OCI-LY7 (cell line): Measurements from ENCODE around the gene PROK2. TPM values are rescaled to one million over a fixed set of nuclear protein-coding genes. Genes with fewer than 3 reads are reported as not detected.

Experiments
- BruUV-seq: library from RNA; stranded (reverse); fragments of 400-500 nt; replicated peaks from 2 replicates; lab custom pipeline; 2021; lab: Mats Ljungman, UMichigan
- CTCF ChIA-PET: fragments of 300-600 bp; sonication (Branson Sonifier 250); formaldehyde crosslinking; loops from one replicate; lab custom pipeline; 2022; ENCODE audit warnings: antibody characterized with exemption; ENCODE audit not compliant: unreplicated experiment; lab: Charles Lee
- POLR2A ChIA-PET: fragments of 300-600 bp; sonication (Branson Sonifier 250); formaldehyde crosslinking; loops from one replicate; lab custom pipeline; 2022; ENCODE audit warnings: antibody characterized with exemption; lab: Charles Lee
- DNase-seq: peaks from one replicate; pipeline ENCODE4 v3.0.0-alpha.2; 2015; ENCODE audit warnings: low spot score
- H2AFZ ChIP-seq: fragments of 200-600 bp; sonication (generic), shearing (Covaris generic); 2 replicates; pipeline ENCODE4 v1.6.1; 2014; ENCODE audit warnings: mild to moderate bottlenecking, antibody characterized with exemption, low read length, moderate library complexity
- H3K27ac ChIP-seq: fragments of 200-600 bp; sonication (generic); 2 replicates; pipeline ENCODE4 v1.5.1; 2014; ENCODE audit warnings: mixed run types, low read depth, mild to moderate bottlenecking, moderate library complexity, low read length, inconsistent platforms; ENCODE audit not compliant: poor library complexity, severe bottlenecking
- H3K36me3 ChIP-seq: fragments of 200-600 bp; sonication (generic); 2 replicates; pipeline ENCODE4 v1.6.1; 2014; ENCODE audit warnings: mild to moderate bottlenecking, antibody characterized with exemption, low read length, moderate library complexity, mixed read lengths; ENCODE audit not compliant: insufficient read depth
- H3K4me1 ChIP-seq: fragments of 200-600 bp; sonication (generic); 2 replicates; pipeline ENCODE4 v1.5.1; 2014; ENCODE audit warnings: mild to moderate bottlenecking, low read length; ENCODE audit not compliant: insufficient read depth, poor library complexity, severe bottlenecking
- H3K4me2 ChIP-seq: fragments of 200-600 bp; sonication (generic); 2 replicates; pipeline ENCODE4 v1.6.1; 2014; ENCODE audit warnings: mild to moderate bottlenecking, low read length
- H3K4me3 ChIP-seq: fragments of 200-600 bp; sonication (generic); 2 replicates; pipeline ENCODE4 v1.5.1; 2014; ENCODE audit warnings: mild to moderate bottlenecking, low read depth, low read length; ENCODE audit not compliant: poor library complexity, severe bottlenecking
- H3K79me2 ChIP-seq: fragments of 200-600 bp; sonication (generic); 2 replicates; pipeline ENCODE4 v1.6.1; 2016; ENCODE audit warnings: low read depth, mild to moderate bottlenecking, low read length, moderate library complexity, mixed read lengths; ENCODE audit not compliant: insufficient read depth
- H3K9me2 ChIP-seq: fragments of 200-600 bp; sonication (generic); 2 replicates; pipeline ENCODE4 v1.6.1; 2016; ENCODE audit warnings: mild to moderate bottlenecking, low read length, mixed read lengths; ENCODE audit not compliant: insufficient read depth
- H3K9me3 ChIP-seq: fragments of 200-600 bp; sonication (generic); 2 replicates; pipeline ENCODE4 v1.6.1; 2014; ENCODE audit warnings: mild to moderate bottlenecking, mixed run types, low read length, mixed read lengths
- H4K20me1 ChIP-seq: fragments of 200-600 bp; sonication (generic); 2 replicates; pipeline ENCODE4 v1.6.1; 2014; ENCODE audit warnings: mild to moderate bottlenecking, antibody characterized with exemption, low read length, moderate library complexity, mixed read lengths; ENCODE audit not compliant: insufficient read depth
- EZH2phosphoT487 ChIP-seq: fragments of 200-600 bp; sonication (generic); IDR thresholded peaks from 2 replicates; pipeline ENCODE4 v1.6.1; 2018; ENCODE audit warnings: low read depth, borderline replicate concordance, mild to moderate bottlenecking, mixed run types, antibody characterized with exemption, low read length, moderate library complexity, mixed read lengths
- intact Hi-C: fragments of 100-400 bp; cut with micrococcal nuclease; formaldehyde crosslinking; loops from one replicate; pipeline ENCODE4 v1.10.0; 2022; ENCODE audit not compliant: unreplicated experiment
- total RNA-seq, 2 experiments: library from RNA; depleted of rRNA in 1 of 2; stranded (reverse); fragments of >200 nt in 1 of 2; shearing (Covaris generic) in 1 of 2; gene quantifications; 2 replicates each; pipeline ENCODE4 v1.2.3, GENCODE V29; 2014 to 2022
- TF ChIP-seq, protein P1 (sequence below): fragments of 200-600 bp; sonication (generic); conservative IDR thresholded peaks from 2 replicates; pipeline ENCODE4 v1.5.1; 2014; ENCODE audit warnings: mild to moderate bottlenecking, antibody characterized with exemption, low read length, moderate library complexity, mixed read lengths

Gene PROK2
- total RNA-seq, 2 experiments from 2014 or later: not detected

DNA sequence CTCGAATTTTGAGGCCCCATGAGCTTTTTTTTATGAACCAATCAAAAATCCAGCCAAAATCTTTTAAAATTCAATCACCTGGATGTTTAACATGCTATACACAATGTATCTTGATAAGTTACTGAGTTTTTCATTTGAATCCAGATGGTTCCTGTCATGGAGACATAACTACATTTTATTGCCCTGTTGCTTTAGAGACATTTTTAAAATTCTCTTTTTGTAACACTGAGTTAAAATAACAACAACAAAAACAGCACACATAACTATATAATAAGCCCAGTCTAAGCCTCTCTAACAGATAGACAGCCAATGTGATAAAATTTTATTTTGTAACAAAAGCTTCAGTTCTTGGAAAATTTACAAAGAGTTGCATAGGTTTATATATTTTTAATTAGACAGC, 1.8 kb downstream of the PROK2 start:
- H3K79me2 ChIP-seq: no peaks in the 10 kb centered on the region
- POLR2A ChIA-PET: interaction anchor here (0.7 kb wide), 1 partner anchor 49 kb away, joined by 3 read pairs; no protein-coding TSS in a partner anchor
- TF ChIP-seq, protein P1, sequence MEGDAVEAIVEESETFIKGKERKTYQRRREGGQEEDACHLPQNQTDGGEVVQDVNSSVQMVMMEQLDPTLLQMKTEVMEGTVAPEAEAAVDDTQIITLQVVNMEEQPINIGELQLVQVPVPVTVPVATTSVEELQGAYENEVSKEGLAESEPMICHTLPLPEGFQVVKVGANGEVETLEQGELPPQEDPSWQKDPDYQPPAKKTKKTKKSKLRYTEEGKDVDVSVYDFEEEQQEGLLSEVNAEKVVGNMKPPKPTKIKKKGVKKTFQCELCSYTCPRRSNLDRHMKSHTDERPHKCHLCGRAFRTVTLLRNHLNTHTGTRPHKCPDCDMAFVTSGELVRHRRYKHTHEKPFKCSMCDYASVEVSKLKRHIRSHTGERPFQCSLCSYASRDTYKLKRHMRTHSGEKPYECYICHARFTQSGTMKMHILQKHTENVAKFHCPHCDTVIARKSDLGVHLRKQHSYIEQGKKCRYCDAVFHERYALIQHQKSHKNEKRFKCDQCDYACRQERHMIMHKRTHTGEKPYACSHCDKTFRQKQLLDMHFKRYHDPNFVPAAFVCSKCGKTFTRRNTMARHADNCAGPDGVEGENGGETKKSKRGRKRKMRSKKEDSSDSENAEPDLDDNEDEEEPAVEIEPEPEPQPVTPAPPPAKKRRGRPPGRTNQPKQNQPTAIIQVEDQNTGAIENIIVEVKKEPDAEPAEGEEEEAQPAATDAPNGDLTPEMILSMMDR: no peak
- no peak for TF ChIP-seq EZH2phosphoT487

DNA sequence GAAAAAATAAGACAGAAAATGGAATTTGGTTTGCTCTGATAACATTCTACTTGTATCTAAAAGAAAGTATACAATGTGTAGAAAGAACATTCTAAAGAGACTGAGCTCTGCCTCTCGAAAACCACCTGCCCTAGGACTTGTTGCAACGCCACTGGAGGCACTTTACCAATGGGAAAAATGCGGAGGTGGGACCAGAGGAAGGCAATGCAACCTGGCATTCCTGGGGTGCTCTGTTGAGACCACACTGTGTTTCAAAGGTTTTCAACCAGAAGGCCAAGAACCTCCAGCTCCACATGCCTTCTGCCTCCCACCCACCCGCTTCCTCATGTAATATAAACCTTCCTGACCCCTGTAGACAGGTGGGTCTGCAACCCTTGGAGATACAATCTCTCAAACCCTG, 4.5 kb downstream of the PROK2 start:
- no peaks in the 10 kb centered on the region for H4K20me1 ChIP-seq
- H3K4me1 ChIP-seq: no peaks in the 10 kb centered on the region
- TF ChIP-seq, protein P1: no peak
- no peak for TF ChIP-seq EZH2phosphoT487
- no peak overlapping the region for H3K27ac ChIP-seq
- no peak overlapping the region for H3K4me2 ChIP-seq
- H3K79me2 ChIP-seq: no peaks in the 10 kb centered on the region
- DNase-seq: no peak
- ChIA-PET CTCF (interaction anchor here (0.6 kb wide), 1 partner anchor 829 kb away, joined by 3 read pairs; no protein-coding TSS in a partner anchor), POLR2A (interaction anchor here (0.5 to 0.7 kb wide), 2 partner anchors 361 to 1711 kb away, joined by 3 to 5 read pairs; no protein-coding TSS in a partner anchor)
- H3K9me2 ChIP-seq: no peaks in the 10 kb centered on the region
- no peaks in the 10 kb centered on the region for H3K9me3 ChIP-seq
- H3K36me3 ChIP-seq: no peaks in the 10 kb centered on the region
- no peak overlapping the region for H2AFZ ChIP-seq
- BruUV-seq: no TSS peak
- H3K4me3 ChIP-seq: no peak overlapping the region
- intact Hi-C loops: no loop called here

More for the DNA sequence above, 1.8 kb downstream of the PROK2 start:
- CTCF ChIA-PET: no interaction called here
- Histone ChIP-seq H3K27ac (no peak overlapping the region), H2AFZ (no peak overlapping the region), H4K20me1 (no peaks in the 10 kb centered on the region), H3K4me2 (no peak overlapping the region), H3K36me3 (no peaks in the 10 kb centered on the region), H3K9me2 (no peaks in the 10 kb centered on the region), H3K4me3 (no peak overlapping the region), H3K4me1 (no peaks in the 10 kb centered on the region), H3K9me3 (no peaks in the 10 kb centered on the region)
- no TSS peak for BruUV-seq
- DNase-seq: no peak
- intact Hi-C loops: no loop called here

DNA sequence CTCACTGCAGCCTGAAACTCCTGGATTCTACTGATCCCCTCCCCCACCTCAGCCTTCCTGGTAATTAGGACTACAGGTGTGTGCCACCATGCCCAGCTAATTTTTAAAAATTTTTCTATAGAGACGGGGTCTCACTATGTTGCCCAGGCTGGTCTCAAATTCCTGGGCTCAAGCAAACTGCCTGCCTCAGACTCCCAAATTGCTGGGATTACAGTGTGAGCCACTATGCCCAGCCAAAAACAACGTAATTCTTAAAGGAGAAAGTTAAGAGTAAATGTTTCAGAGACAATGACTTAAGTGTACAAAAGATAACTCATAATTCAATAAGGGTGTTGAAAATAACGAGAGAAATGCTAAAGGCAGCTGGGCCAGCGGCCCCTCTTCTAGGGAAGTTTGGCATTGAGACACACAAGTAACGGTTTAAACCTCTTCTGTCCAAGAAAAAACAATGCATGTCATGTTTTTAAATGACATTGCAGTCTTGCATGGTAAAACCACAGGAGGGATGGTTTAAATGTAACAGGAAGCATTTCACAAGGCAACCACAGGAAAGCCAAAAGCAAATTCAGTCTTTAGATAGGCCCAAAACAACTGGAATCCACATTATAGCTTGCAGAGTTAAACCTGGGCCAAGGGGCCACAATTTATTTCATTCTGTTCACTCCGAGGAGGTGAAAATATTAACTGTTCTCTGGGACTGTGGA, 5.1 kb downstream of the PROK2 start:
- POLR2A ChIA-PET: no interaction called here
- CTCF ChIA-PET: interaction anchor here (0.6 kb wide), 1 partner anchor 829 kb away, joined by 3 read pairs; no protein-coding TSS in a partner anchor

More for the DNA sequence above, 5.1 kb downstream of the PROK2 start:
- H3K4me2 ChIP-seq: no peak overlapping the region
- no peaks in the 10 kb centered on the region for H3K79me2 ChIP-seq
- no peak overlapping the region for H2AFZ ChIP-seq
- no peak for DNase-seq
- no peaks in the 10 kb centered on the region for H3K36me3 ChIP-seq
- H3K27ac ChIP-seq: no peak overlapping the region
- no peaks in the 10 kb centered on the region for H3K9me3 ChIP-seq
- H4K20me1 ChIP-seq: no peaks in the 10 kb centered on the region
- no peak overlapping the region for H3K4me3 ChIP-seq
- intact Hi-C loops: no loop called here
- no peaks in the 10 kb centered on the region for H3K9me2 ChIP-seq
- TF ChIP-seq, protein P1: no peak
- TF ChIP-seq EZH2phosphoT487: no peak
- H3K4me1 ChIP-seq: no peaks in the 10 kb centered on the region
- BruUV-seq: no TSS peak
